A673 (cell line): Measurements from ENCODE around the gene PODNL1. TPM values are rescaled to one million over a fixed set of nuclear protein-coding genes. Genes with fewer than 3 reads are reported as not detected.

Experiments
- BruUV-seq: library from RNA; stranded (reverse); fragments of 400-500 nt; replicated peaks from 2 replicates; lab custom pipeline; 2021; lab: Mats Ljungman, UMichigan
- CTCF ChIA-PET: fragments of 300-600 bp; sonication (Branson Sonifier 250); formaldehyde crosslinking; loops from one replicate; lab custom pipeline; 2022; ENCODE audit warnings: antibody characterized with exemption; lab: Charles Lee
- POLR2A ChIA-PET: fragments of 300-600 bp; sonication (Branson Sonifier 250); formaldehyde crosslinking; loops from one replicate; lab custom pipeline; 2022; ENCODE audit warnings: antibody characterized with exemption; ENCODE audit not compliant: low non-redundant PET; lab: Charles Lee
- DNase-seq: peaks from one replicate; pipeline ENCODE4 v3.0.0-alpha.2; 2015; ENCODE audit warnings: low spot score
- H3K27ac ChIP-seq: fragments of 200-600 bp; sonication (generic); 2 replicates; pipeline ENCODE4 v1.5.1; 2016; ENCODE audit warnings: mixed run types, low read depth, mild to moderate bottlenecking, mixed read lengths, antibody characterized with exemption, low read length; ENCODE audit not compliant: poor library complexity, severe bottlenecking
- H3K27me3 ChIP-seq: fragments of 200-600 bp; sonication (generic); replicated peaks from 2 replicates; pipeline ENCODE4 v1.6.1; 2017; ENCODE audit warnings: mixed run types, low read depth, mild to moderate bottlenecking, mixed read lengths, antibody characterized with exemption, low read length; ENCODE audit not compliant: insufficient read depth, poor library complexity
- H3K36me3 ChIP-seq: fragments of 200-600 bp; sonication (generic); 2 replicates; pipeline ENCODE4 v1.6.1; 2016; ENCODE audit warnings: mixed run types, mild to moderate bottlenecking, mixed read lengths, antibody characterized with exemption, low read length; ENCODE audit not compliant: insufficient read depth, poor library complexity, severe bottlenecking
- H3K4me1 ChIP-seq: fragments of 200-600 bp; sonication (generic); 2 replicates; pipeline ENCODE4 v1.6.1; 2017; ENCODE audit warnings: mixed run types, mild to moderate bottlenecking, mixed read lengths, antibody characterized with exemption, low read length; ENCODE audit not compliant: insufficient read depth, poor library complexity, severe bottlenecking
- H3K4me3 ChIP-seq: fragments of 200-600 bp; sonication (generic); 2 replicates; pipeline ENCODE4 v1.5.1; 2016; ENCODE audit warnings: low read depth, mixed run types, mild to moderate bottlenecking, mixed read lengths, low read length; ENCODE audit not compliant: poor library complexity, severe bottlenecking
- H3K9me3 ChIP-seq: fragments of 200-600 bp; sonication (generic); 2 replicates; pipeline ENCODE4 v1.6.1; 2016; ENCODE audit warnings: mixed run types, low read depth, mild to moderate bottlenecking, mixed read lengths, antibody characterized with exemption, low read length; ENCODE audit not compliant: poor library complexity, severe bottlenecking
- EZH2 ChIP-seq: fragments of 200-600 bp; sonication (generic); IDR thresholded peaks from 2 replicates; pipeline ENCODE4 v1.6.1; 2017; ENCODE audit warnings: borderline replicate concordance, low read depth, mild to moderate bottlenecking, mixed read lengths, antibody characterized with exemption, low read length; ENCODE audit not compliant: poor library complexity, severe bottlenecking
- intact Hi-C: fragments of 100-400 bp; cut with micrococcal nuclease; formaldehyde crosslinking; loops from one replicate; pipeline ENCODE4 v1.10.0; 2022; ENCODE audit not compliant: unreplicated experiment
- total RNA-seq: library from RNA; stranded (reverse); gene quantifications from 2 replicates; pipeline ENCODE4 v1.2.3, GENCODE V29; 2021
- TF ChIP-seq, protein P1 (sequence below): fragments of 300-800, 200-600 bp; sonication (generic); conservative IDR thresholded peaks from 2 replicates; pipeline ENCODE4 v1.5.1; 2017; ENCODE audit warnings: low read depth, mild to moderate bottlenecking, antibody characterized with exemption, low read length, moderate library complexity, mixed read lengths

The PODNL1 gene
- total RNA-seq, 1 experiment from 2014 or later = not detected

DNA sequence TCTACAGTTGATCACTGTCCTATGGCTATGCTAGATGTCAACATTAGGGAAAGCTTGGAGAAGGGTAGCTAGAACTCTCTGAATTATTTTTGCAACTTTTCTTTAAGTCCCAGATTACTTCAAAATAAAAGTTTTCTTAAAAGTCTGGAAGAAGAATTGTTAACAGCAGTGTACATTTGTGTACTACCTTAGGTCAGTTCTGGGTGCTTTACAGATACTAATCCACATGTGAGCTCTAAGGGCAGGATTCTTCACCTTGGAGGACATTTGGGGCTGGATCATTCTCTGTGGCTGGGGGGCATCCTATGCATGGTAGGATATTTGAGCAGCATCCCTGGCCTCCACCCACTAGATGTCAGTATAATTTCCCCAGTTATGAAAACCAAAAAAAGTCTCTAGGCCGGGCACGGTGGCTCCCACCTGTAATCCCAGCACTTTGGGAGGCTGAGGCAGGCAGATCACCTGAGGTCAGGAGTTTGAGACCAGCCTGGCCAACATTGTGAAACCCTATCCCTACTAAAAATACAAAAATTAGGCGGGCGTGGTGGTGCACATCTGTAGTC, 35.1 kb downstream of the PODNL1 start:
- CTCF ChIA-PET = interaction anchor here (0.5 to 0.7 kb wide), 3 partner anchors 20 to 233 kb away, joined by 4 to 9 read pairs (median 5); partner anchors contain the start of gene ASF1B
- no TSS peak for BruUV-seq
- H3K27ac ChIP-seq = no peak overlapping the region
- H3K4me1 ChIP-seq = no peaks in the 10 kb centered on the region
- H3K36me3 ChIP-seq = no peaks in the 10 kb centered on the region
- H3K27me3 ChIP-seq = no peaks in the 10 kb centered on the region
- no peaks in the 10 kb centered on the region for H3K9me3 ChIP-seq
- intact Hi-C loops = no loop called here
- H3K4me3 ChIP-seq = no peak overlapping the region
- DNase-seq = peak; percentile 45
- POLR2A ChIA-PET = no interaction called here
- TF ChIP-seq EZH2 = no peak
- TF ChIP-seq, protein P1, sequence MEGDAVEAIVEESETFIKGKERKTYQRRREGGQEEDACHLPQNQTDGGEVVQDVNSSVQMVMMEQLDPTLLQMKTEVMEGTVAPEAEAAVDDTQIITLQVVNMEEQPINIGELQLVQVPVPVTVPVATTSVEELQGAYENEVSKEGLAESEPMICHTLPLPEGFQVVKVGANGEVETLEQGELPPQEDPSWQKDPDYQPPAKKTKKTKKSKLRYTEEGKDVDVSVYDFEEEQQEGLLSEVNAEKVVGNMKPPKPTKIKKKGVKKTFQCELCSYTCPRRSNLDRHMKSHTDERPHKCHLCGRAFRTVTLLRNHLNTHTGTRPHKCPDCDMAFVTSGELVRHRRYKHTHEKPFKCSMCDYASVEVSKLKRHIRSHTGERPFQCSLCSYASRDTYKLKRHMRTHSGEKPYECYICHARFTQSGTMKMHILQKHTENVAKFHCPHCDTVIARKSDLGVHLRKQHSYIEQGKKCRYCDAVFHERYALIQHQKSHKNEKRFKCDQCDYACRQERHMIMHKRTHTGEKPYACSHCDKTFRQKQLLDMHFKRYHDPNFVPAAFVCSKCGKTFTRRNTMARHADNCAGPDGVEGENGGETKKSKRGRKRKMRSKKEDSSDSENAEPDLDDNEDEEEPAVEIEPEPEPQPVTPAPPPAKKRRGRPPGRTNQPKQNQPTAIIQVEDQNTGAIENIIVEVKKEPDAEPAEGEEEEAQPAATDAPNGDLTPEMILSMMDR = peak; percentile 58

DNA sequence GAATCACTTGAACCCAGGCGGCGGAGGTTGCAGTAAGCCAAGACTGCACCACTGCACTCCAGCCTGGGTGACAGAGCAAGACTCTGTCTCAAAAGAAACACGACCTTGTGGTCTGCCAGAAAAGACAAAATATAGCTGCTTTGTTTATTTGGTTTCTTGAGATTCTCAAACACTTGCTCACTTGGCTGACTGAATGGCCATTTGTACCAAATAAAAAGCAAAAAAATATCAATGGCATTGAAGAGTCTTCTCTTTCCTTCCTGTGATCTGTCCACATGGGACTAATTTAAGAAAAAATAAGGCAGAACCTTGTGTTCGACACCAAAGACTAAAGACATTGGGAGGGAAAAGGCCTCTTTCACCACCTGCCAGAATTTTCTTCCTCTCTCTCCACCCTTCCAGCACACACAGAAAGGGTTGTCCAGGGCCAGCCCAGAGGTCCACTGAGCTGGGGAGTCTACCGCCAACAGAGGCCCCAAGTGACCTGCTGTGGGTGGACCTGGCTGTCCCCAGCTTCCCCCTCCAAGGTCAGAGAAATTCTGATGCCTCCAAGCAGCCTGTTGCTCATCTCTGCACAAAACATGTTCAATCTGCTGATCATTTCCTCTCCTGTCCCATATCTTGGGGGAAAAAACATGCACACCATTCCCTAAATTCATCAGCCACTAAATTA, 38.2 kb downstream of the PODNL1 start:
- BruUV-seq = no TSS peak
- Histone ChIP-seq H3K4me3 (no peak overlapping the region), H3K27ac (no peak overlapping the region), H3K4me1 (no peaks in the 10 kb centered on the region), H3K36me3 (no peaks in the 10 kb centered on the region), H3K9me3 (no peaks in the 10 kb centered on the region), H3K27me3 (no peaks in the 10 kb centered on the region)
- POLR2A ChIA-PET = no interaction called here
- no peak for TF ChIP-seq EZH2
- TF ChIP-seq, protein P1 = no peak
- DNase-seq = no peak
- CTCF ChIA-PET = no interaction called here
- intact Hi-C loops = no loop called here

DNA sequence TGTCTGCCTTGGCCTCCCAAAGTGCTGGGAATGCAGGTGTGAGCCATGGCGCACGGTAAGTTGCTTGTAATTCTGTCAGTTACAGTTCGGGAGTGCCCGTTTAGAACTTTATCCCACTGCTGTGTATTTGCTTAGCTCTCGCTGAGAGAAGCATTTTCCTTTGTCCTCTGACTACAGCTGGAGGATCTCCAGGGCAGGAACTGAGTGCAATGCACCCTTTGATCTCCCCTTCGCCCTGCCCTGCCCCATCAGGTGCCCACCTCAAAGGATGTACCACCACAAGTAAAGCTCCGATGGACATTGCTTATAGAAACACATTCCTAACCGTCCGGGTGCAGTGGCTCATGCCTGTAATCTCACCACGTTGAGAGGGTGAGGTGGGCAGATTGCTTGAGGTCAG, 38.8 kb downstream of the PODNL1 start:
- POLR2A ChIA-PET = no interaction called here
- TF ChIP-seq EZH2 = no peak
- TF ChIP-seq, protein P1 = no peak
- BruUV-seq = no TSS peak
- DNase-seq = no peak
- CTCF ChIA-PET = no interaction called here
- H3K9me3 ChIP-seq = no peaks in the 10 kb centered on the region
- no peak overlapping the region for H3K27ac ChIP-seq
- intact Hi-C loops = no loop called here
- no peak overlapping the region for H3K4me3 ChIP-seq
- H3K4me1 ChIP-seq = no peaks in the 10 kb centered on the region
- no peaks in the 10 kb centered on the region for H3K27me3 ChIP-seq
- H3K36me3 ChIP-seq = no peaks in the 10 kb centered on the region
